HCT116 (cell line): ENCODE measurements around the gene NAA80. TPM values are rescaled to one million over a fixed set of nuclear protein-coding genes. Genes with fewer than 3 reads are reported as not detected.
"Not testable (repeated sequence)": the region's sequence is repeated elsewhere in the genome, so short reads cannot be mapped to it uniquely, and the experiment has no call there.

Source experiments
- ATAC-seq: fragments of 200-7000 bp; cut with Tn5 transposase; 2 replicates; pipeline ENCODE4 v1.9.1; 2020; ENCODE audit warnings: mild to moderate bottlenecking, moderate library complexity
- BruUV-seq: library from RNA; stranded (reverse); fragments of 400-500 nt; replicated peaks from 2 replicates; lab custom pipeline; 2021; lab: Mats Ljungman, UMichigan
- CTCF ChIA-PET: fragments of 300-600 bp; sonication (Branson Sonifier 250); formaldehyde crosslinking; loops from one replicate; lab custom pipeline; 2021; ENCODE audit warnings: antibody characterized with exemption; lab: Charles Lee
- POLR2A ChIA-PET: fragments of 300-600, 350-600 bp; sonication (Branson Sonifier 250); formaldehyde crosslinking; loops from one replicate; lab custom pipeline; 2021; ENCODE audit warnings: antibody characterized with exemption; lab: Charles Lee
- RAD21 ChIA-PET, 2 experiments: fragments of 300-600 bp; sonication (Branson Sonifier 250); formaldehyde crosslinking; loops; one replicate each; lab custom pipeline; 2023; ENCODE audit warnings: low total read pairs in 2 of 2; ENCODE audit not compliant: uncharacterized antibody in 2 of 2, unreplicated experiment in 2 of 2, low non-redundant PET in 1 of 2; lab: Charles Lee
- DNase-seq: peaks from one replicate; pipeline ENCODE4 v3.0.0-alpha.2; 2010; ENCODE audit warnings: low read depth, low spot score
- H2AFZ ChIP-seq: fragments of 200-600 bp; shearing (Covaris generic), sonication (generic); 2 replicates; pipeline ENCODE4 v1.6.1; 2017; ENCODE audit warnings: low read depth, mixed run types, mixed read lengths, antibody characterized with exemption, low read length; ENCODE audit not compliant: poor library complexity, severe bottlenecking
- H3K27ac ChIP-seq: 2 replicates; pipeline ENCODE4 v1.5.1; 2012; ENCODE audit warnings: low read depth, low read length
- H3K27me3 ChIP-seq: fragments of 200-600 bp; sonication (generic); 2 replicates; pipeline ENCODE4 v1.6.1; 2016; ENCODE audit warnings: mixed run types, low read length, mixed read lengths; ENCODE audit not compliant: insufficient read depth
- H3K36me3 ChIP-seq, 2 experiments: fragments of 200-500 bp in 1 of 2; fragments of 200-600 bp in 1 of 2; sonication (Bioruptor generic) in 1 of 2; sonication (generic) in 1 of 2; 2 replicates each; pipeline versions ENCODE4 v1.5.1 to v1.6.1; 2014 to 2016; ENCODE audit warnings: low read length in 2 of 2, inconsistent platforms in 1 of 2, mixed read lengths in 1 of 2, mixed run types in 1 of 2; ENCODE audit not compliant: insufficient read depth in 2 of 2, control insufficient read depth in 1 of 2
- H3K4me1 ChIP-seq, 2 experiments: fragments of 200-600 bp in 1 of 2; sonication (generic) in 1 of 2; 2 replicates each; pipeline versions ENCODE4 v1.5.1 to v1.6.1; 2012 to 2017; ENCODE audit warnings: low read length in 2 of 2, inconsistent platforms in 1 of 2, mild to moderate bottlenecking in 1 of 2, mixed read lengths in 1 of 2, mixed run types in 1 of 2, moderate library complexity in 1 of 2; ENCODE audit not compliant: insufficient read depth in 2 of 2, control insufficient read depth in 1 of 2
- H3K4me2 ChIP-seq: fragments of 200-600 bp; sonication (generic); 2 replicates; pipeline ENCODE4 v1.6.1; 2017; ENCODE audit warnings: mixed run types, low read length, mixed read lengths
- H3K4me3 ChIP-seq, 2 experiments: fragments of 200-600 bp in 1 of 2; sonication (generic) in 1 of 2; replicated peaks in 1 of 2; 2 replicates each; pipeline ENCODE4 v1.5.1; 2011 to 2016; ENCODE audit warnings: low read length in 2 of 2, control low read depth in 1 of 2, low read depth in 1 of 2, mild to moderate bottlenecking in 1 of 2, mixed read lengths in 1 of 2, mixed run types in 1 of 2
- H3K79me2 ChIP-seq: fragments of 200-600 bp; sonication (generic); 2 replicates; pipeline ENCODE4 v1.6.1; 2017; ENCODE audit warnings: mild to moderate bottlenecking, mixed run types, low read length, moderate library complexity, mixed read lengths; ENCODE audit not compliant: insufficient read depth
- H3K9ac ChIP-seq: fragments of 200-600 bp; sonication (generic); 2 replicates; pipeline ENCODE4 v1.6.1; 2016; ENCODE audit warnings: low read length, mixed read lengths
- H3K9me2 ChIP-seq: fragments of 200-600 bp; sonication (generic), shearing (Covaris generic); 2 replicates; pipeline ENCODE4 v1.6.1; 2017; ENCODE audit warnings: mixed run types, mild to moderate bottlenecking, moderate library complexity; ENCODE audit not compliant: insufficient read depth
- H3K9me3 ChIP-seq, 2 experiments: fragments of 200-500 bp in 1 of 2; fragments of 200-600 bp in 1 of 2; sonication (Bioruptor generic) in 1 of 2; sonication (generic) in 1 of 2; 2 replicates each; pipeline ENCODE4 v1.6.1; 2014 to 2017; ENCODE audit warnings: low read length in 2 of 2, mixed read lengths in 2 of 2, inconsistent platforms in 1 of 2, low read depth in 1 of 2, mild to moderate bottlenecking in 1 of 2, mixed run types in 1 of 2, moderate library complexity in 1 of 2; ENCODE audit not compliant: control insufficient read depth in 1 of 2, insufficient read depth in 1 of 2
- H4K20me1 ChIP-seq: fragments of 200-600 bp; sonication (generic), shearing (Covaris generic); 2 replicates; pipeline ENCODE4 v1.6.1; 2017; ENCODE audit warnings: mixed run types, mild to moderate bottlenecking, moderate library complexity; ENCODE audit not compliant: insufficient read depth
- CEBPB ChIP-seq: IDR thresholded peaks from 2 replicates; pipeline ENCODE4 v1.6.1; 2012; ENCODE audit warnings: low read depth
- ELF1 ChIP-seq: IDR thresholded peaks from 2 replicates; pipeline ENCODE4 v1.6.1; 2012; ENCODE audit warnings: low read depth, borderline replicate concordance
- EZH2 ChIP-seq: fragments of 200-600 bp; sonication (generic); IDR thresholded peaks from 2 replicates; pipeline ENCODE4 v1.6.1; 2017; ENCODE audit warnings: antibody characterized with exemption, mixed run types
- POLR2A ChIP-seq: IDR thresholded peaks from 2 replicates; pipeline ENCODE4 v1.7.0; 2011; ENCODE audit warnings: borderline replicate concordance; ENCODE audit not compliant: insufficient read depth, insufficient read length; ENCODE audit errors: extremely low read depth
- REST ChIP-seq: IDR thresholded peaks from 2 replicates; pipeline ENCODE4 v1.6.1; 2012; ENCODE audit warnings: low read depth
- ZFX ChIP-seq: fragments of 450-650 bp; IDR thresholded peaks from 2 replicates; pipeline ENCODE4 v1.6.1; 2017
- intact Hi-C: fragments of 100-400 bp; cut with micrococcal nuclease; formaldehyde crosslinking; loops from 2 replicates; pipeline ENCODE4 v1.10.0; 2022
- total RNA-seq: library from RNA; stranded (reverse); gene quantifications from one replicate; pipeline ENCODE4 v1.2.1, GENCODE V29; 2021; ENCODE audit not compliant: unreplicated experiment

Gene NAA80
- total RNA-seq, 1 experiment from 2014 or later, result 21.3 TPM

GRCh38 chr3:50262200-50262599 is 37.0 kb downstream of the NAA80 start:
- RAD21 ChIA-PET, H2AFZ ChIP-seq, H3K27ac ChIP-seq, H4K20me1 ChIP-seq, ATAC-seq, H3K9me2 ChIP-seq, intact Hi-C loops, H3K4me3 ChIP-seq, POLR2A ChIA-PET, BruUV-seq, H3K9me3 ChIP-seq, H3K9ac ChIP-seq, H3K79me2 ChIP-seq, DNase-seq, H3K4me2 ChIP-seq, H3K27me3 ChIP-seq: not testable (repeated sequence)
- CTCF ChIA-PET, result interaction anchor here (1.6 kb wide), 1 partner anchor 16 kb away, joined by 5 read pairs; no protein-coding TSS in a partner anchor
- Histone ChIP-seq H3K4me1 (peaks cover 53 to 79% of the 10 kb centered on the region in 2 experiments), H3K36me3 (peaks cover 3 to 11% of the 10 kb centered on the region in 2 experiments; a peak in 3 of 4 replicates)

GRCh38 chr3:50261505-50261904 is 37.7 kb downstream of the NAA80 start:
- POLR2A ChIA-PET, result interaction anchor here (1.4 kb wide), 1 partner anchor 11 kb away, joined by 3 read pairs; no protein-coding TSS in a partner anchor
- no peak for TF ChIP-seq ZFX
- TF ChIP-seq CEBPB, result no peak
- no peak for TF ChIP-seq POLR2A
- no peak for TF ChIP-seq ELF1
- TF ChIP-seq EZH2, result no peak
- no peak for TF ChIP-seq REST
- TF ChIP-seq, all 23 proteins: peak for 0
- H3K9me2 ChIP-seq, result no peaks in the 10 kb centered on the region
- DNase-seq (no peak), ATAC-seq (no peak)
- peaks cover 47 to 72% of the 10 kb centered on the region in 2 experiments for H3K4me1 ChIP-seq
- 0 out of 4 replicates have a peak overlapping the region, but pooled peaks of 1 of the 2 experiments have one; percentile 64 for H3K4me3 ChIP-seq
- peak overlapping the region; percentile 84 for H3K9ac ChIP-seq
- H3K27ac ChIP-seq, result peak overlapping the region; percentile 77; the same call in 1 of the 2 replicates
- RAD21 ChIA-PET, result no interaction called here
- H3K27me3 ChIP-seq, result no peaks in the 10 kb centered on the region
- BruUV-seq, result no TSS peak
- H3K79me2 ChIP-seq, result no peaks in the 10 kb centered on the region
- intact Hi-C loops, result loop anchor here (2.0 kb wide), 1 partner anchor 63 kb away; no protein-coding TSS in a partner anchor
- no peak overlapping the region for H2AFZ ChIP-seq
- peak overlapping the region; percentile 92 for H3K4me2 ChIP-seq
- H3K36me3 ChIP-seq, result peaks cover 9 to 15% of the 10 kb centered on the region in 2 experiments; a peak in 3 of 4 replicates
- CTCF ChIA-PET, result interaction anchor here (1.6 to 3.2 kb wide), 3 partner anchors 13 to 35 kb away, joined by 5 to 25 read pairs (median 9); no protein-coding TSS in a partner anchor
- H3K9me3 ChIP-seq, result no peaks in the 10 kb centered on the region
- no peaks in the 10 kb centered on the region for H4K20me1 ChIP-seq
